Astrocyte (in vitro differentiated cells and primary cell): ENCODE measurements around the gene POLN. TPM values are rescaled to one million over a fixed set of nuclear protein-coding genes. Genes with fewer than 3 reads are reported as not detected.

Source experiments
- DNase-seq: peaks from one replicate; pipeline ENCODE4 v3.0.0-alpha.2; 2010; ENCODE audit warnings: low read depth
- FAIRE-seq: peaks from 2 replicates; lab custom pipeline; 2011; peaks lifted over from hg19 to GRCh38; lab: Jason Lieb, UNC
- H2AFZ ChIP-seq: 2 replicates; pipeline ENCODE4 v1.6.0; 2012; ENCODE audit warnings: low read depth, low read length, inconsistent platforms
- H3K27ac ChIP-seq: 2 replicates; pipeline ENCODE4 v1.5.1; 2011; ENCODE audit warnings: low read depth, low read length, inconsistent platforms
- H3K27me3 ChIP-seq: 2 replicates; pipeline ENCODE4 v1.6.0; 2011; ENCODE audit warnings: low read length, inconsistent platforms; ENCODE audit not compliant: insufficient read depth
- H3K36me3 ChIP-seq: 2 replicates; pipeline ENCODE4 v1.5.1; 2011; ENCODE audit warnings: low read length, inconsistent platforms; ENCODE audit not compliant: insufficient read depth
- H3K4me1 ChIP-seq: 2 replicates; pipeline ENCODE4 v1.5.1; 2011; ENCODE audit warnings: low read length, inconsistent platforms; ENCODE audit not compliant: insufficient read depth
- H3K4me2 ChIP-seq: 2 replicates; pipeline ENCODE4 v1.6.0; 2012; ENCODE audit warnings: low read length, inconsistent platforms
- H3K4me3 ChIP-seq: 2 replicates; pipeline ENCODE4 v1.5.1; 2011; ENCODE audit warnings: low read depth, mild to moderate bottlenecking, low read length, inconsistent platforms; ENCODE audit not compliant: insufficient read depth
- H3K79me2 ChIP-seq: 2 replicates; pipeline ENCODE4 v1.6.0; 2012; ENCODE audit warnings: mild to moderate bottlenecking, low read length, inconsistent platforms; ENCODE audit not compliant: insufficient read depth
- H3K9ac ChIP-seq: 2 replicates; pipeline ENCODE4 v1.6.0; 2012; ENCODE audit warnings: mild to moderate bottlenecking, low read length, inconsistent platforms
- H3K9me3 ChIP-seq: 2 replicates; pipeline ENCODE4 v1.5.1; 2012; ENCODE audit warnings: low read depth, mild to moderate bottlenecking, low read length, inconsistent platforms; ENCODE audit not compliant: insufficient read depth
- H4K20me1 ChIP-seq: 2 replicates; pipeline ENCODE4 v1.6.0; 2012; ENCODE audit warnings: low read length, inconsistent platforms; ENCODE audit not compliant: insufficient read depth
- H3K27ac Mint-ChIP-seq: one replicate; pipeline ENCODE4 v1.8.0; 2021; ENCODE audit warnings: mild to moderate bottlenecking, mixed read lengths; ENCODE audit not compliant: unreplicated experiment
- H3K27me3 Mint-ChIP-seq: one replicate; pipeline ENCODE4 v1.8.0; 2021; ENCODE audit warnings: low read depth, mixed read lengths; ENCODE audit not compliant: unreplicated experiment
- H3K36me3 Mint-ChIP-seq: one replicate; pipeline ENCODE4 v1.8.0; 2021; ENCODE audit warnings: low read depth, mixed read lengths; ENCODE audit not compliant: unreplicated experiment
- H3K4me1 Mint-ChIP-seq: one replicate; pipeline ENCODE4 v1.8.0; 2021; ENCODE audit warnings: low read depth, mixed read lengths; ENCODE audit not compliant: unreplicated experiment
- H3K4me3 Mint-ChIP-seq: one replicate; pipeline ENCODE4 v1.8.0; 2021; ENCODE audit warnings: mild to moderate bottlenecking, moderate library complexity, mixed read lengths; ENCODE audit not compliant: unreplicated experiment
- H3K9me3 Mint-ChIP-seq: one replicate; pipeline ENCODE4 v1.8.0; 2021; ENCODE audit warnings: mild to moderate bottlenecking, mixed read lengths; ENCODE audit not compliant: unreplicated experiment
- CTCF ChIP-seq: IDR thresholded peaks from 2 replicates; pipeline ENCODE4 v1.5.1; 2011; ENCODE audit warnings: low read depth, mild to moderate bottlenecking, inconsistent platforms, low read length, moderate library complexity; ENCODE audit not compliant: insufficient read depth
- EZH2 ChIP-seq: IDR thresholded peaks from 2 replicates; pipeline ENCODE4 v1.6.1; 2012; ENCODE audit warnings: mild to moderate bottlenecking, low read length, inconsistent platforms; ENCODE audit not compliant: insufficient read depth
- total RNA-seq: library from RNA; stranded (reverse); gene quantifications from 2 replicates; pipeline ENCODE4 v1.2.1, GENCODE V29; 2021

POLN gene
- total RNA-seq, 1 donor from 2014 or later: 3.1 TPM

GRCh38 chr4:2096073-2096609 lies 145.8 kb downstream of the POLN start:
- Histone ChIP-seq H3K27me3 (no peaks in the 10 kb centered on the region), H3K27ac (no peak overlapping the region), H3K9me3 (peaks cover 4% of the 10 kb centered on the region), H3K79me2 (no peaks in the 10 kb centered on the region), H3K4me3 (no peak overlapping the region), H3K36me3 (no peaks in the 10 kb centered on the region), H3K9ac (no peak overlapping the region), H4K20me1 (no peaks in the 10 kb centered on the region), H3K4me1 (peaks cover 3% of the 10 kb centered on the region), H3K4me2 (peak overlapping the region; percentile 4), H2AFZ (peak overlapping the region; percentile 30)
- H3K27me3 Mint-ChIP-seq: peaks cover 10% of the 10 kb centered on the region
- TF ChIP-seq EZH2: no peak
- TF ChIP-seq CTCF: no peak
- H3K9me3 Mint-ChIP-seq: peaks cover 17% of the 10 kb centered on the region
- peak overlapping the region; percentile 34 for H3K27ac Mint-ChIP-seq
- peaks cover 16% of the 10 kb centered on the region for H3K4me1 Mint-ChIP-seq
- peaks cover 13% of the 10 kb centered on the region for H3K36me3 Mint-ChIP-seq
- no peak for FAIRE-seq
- no peak for DNase-seq
- H3K4me3 Mint-ChIP-seq: no peak overlapping the region

GRCh38 chr4:2095236-2096072 lies 146.5 kb downstream of the POLN start:
- H3K36me3 Mint-ChIP-seq: peaks cover 13% of the 10 kb centered on the region
- no peak for FAIRE-seq

More at GRCh38 chr4:2095236-2096072, 146.5 kb downstream of the POLN start:
- peak overlapping the region; percentile 34 for H3K27ac Mint-ChIP-seq
- Histone ChIP-seq H3K79me2 (no peaks in the 10 kb centered on the region), H3K9ac (no peak overlapping the region), H3K27me3 (peaks cover 3% of the 10 kb centered on the region), H3K4me2 (no peak overlapping the region), H2AFZ (peak overlapping the region; percentile 30), H3K4me3 (no peak overlapping the region), H3K27ac (no peak overlapping the region), H4K20me1 (no peaks in the 10 kb centered on the region), H3K36me3 (no peaks in the 10 kb centered on the region), H3K9me3 (peaks cover 4% of the 10 kb centered on the region), H3K4me1 (peaks cover 3% of the 10 kb centered on the region)
- peaks cover 15% of the 10 kb centered on the region for H3K27me3 Mint-ChIP-seq
- H3K4me3 Mint-ChIP-seq: peak overlapping the region; percentile 60
- peaks cover 17% of the 10 kb centered on the region for H3K9me3 Mint-ChIP-seq
- no peak for TF ChIP-seq CTCF
- DNase-seq: peak; percentile 22
- H3K4me1 Mint-ChIP-seq: peaks cover 15% of the 10 kb centered on the region
